Fibroblast of pulmonary artery (primary cell): ENCODE data around the gene POLK.
"Not testable (repeated sequence)": the region's sequence is repeated elsewhere in the genome, so short reads cannot be mapped to it uniquely, and the experiment has no call there.

ENCODE experiments used
- DNase-seq: peaks from one replicate; pipeline ENCODE4 v3.0.0-alpha.2; 2010; ENCODE audit warnings: low read depth
- H3K4me3 ChIP-seq: replicated peaks from 2 replicates; pipeline ENCODE4 v1.5.1; 2011; ENCODE audit warnings: low read depth, mild to moderate bottlenecking, control low read depth, low read length, moderate library complexity
- CTCF ChIP-seq: IDR thresholded peaks from 2 replicates; pipeline ENCODE4 v1.5.1; 2011; ENCODE audit warnings: mild to moderate bottlenecking, control low read depth, low read length, inconsistent platforms; ENCODE audit errors: missing control alignments

POLK gene

GRCh38 chr5:75471193-75471592, 40.5 kb upstream of the POLK start:
- TF ChIP-seq CTCF = no peak
- no peak for DNase-seq
- no peak overlapping the region for H3K4me3 ChIP-seq

GRCh38 chr5:75472973-75473372, 38.7 kb upstream of the POLK start:
- no peak for TF ChIP-seq CTCF
- DNase-seq = no peak
- no peak overlapping the region for H3K4me3 ChIP-seq

- no peak for TF ChIP-seq CTCF
- DNase-seq = no peak
- no peak overlapping the region for H3K4me3 ChIP-seq
Observed at GRCh38 chr5:75473463-75473862, 38.2 kb upstream of the POLK start.

GRCh38 chr5:75475364-75475763, 36.3 kb upstream of the POLK start:
- no peak for TF ChIP-seq CTCF
- DNase-seq = no peak
- H3K4me3 ChIP-seq = no peak overlapping the region

- no peak overlapping the region for H3K4me3 ChIP-seq
- no peak for DNase-seq
- TF ChIP-seq CTCF = no peak
Observed at GRCh38 chr5:75481024-75481423, 30.7 kb upstream of the POLK start.

- no peak overlapping the region for H3K4me3 ChIP-seq
- DNase-seq = no peak
- TF ChIP-seq CTCF = no peak
Observed at GRCh38 chr5:75482482-75482881, 29.2 kb upstream of the POLK start.

- H3K4me3 ChIP-seq = no peak overlapping the region
- TF ChIP-seq CTCF = no peak
- DNase-seq = no peak
Observed at GRCh38 chr5:75484605-75485004, 27.1 kb upstream of the POLK start.

- not testable (repeated sequence) for DNase-seq
Observed at GRCh38 chr5:75489847-75490246, 21.8 kb upstream of the POLK start.

More at GRCh38 chr5:75489847-75490246, 21.8 kb upstream of the POLK start:
- H3K4me3 ChIP-seq = not testable (repeated sequence)
